GM12892 (cell line): ENCODE data around the gene SEMG1.

ENCODE experiments used
- DNase-seq: peaks from one replicate; pipeline ENCODE4 v3.0.0; 2011; ENCODE audit not compliant: insufficient read length
- FAIRE-seq: peaks from 2 replicates; lab custom pipeline; 2011; peaks lifted over from hg19 to GRCh38; lab: Jason Lieb, UNC
- POLR2A ChIP-seq: IDR thresholded peaks from 2 replicates; pipeline ENCODE4 v1.6.1; 2011; ENCODE audit warnings: low read depth, low read length, control low read depth
- POLR2AphosphoS5 ChIP-seq: IDR thresholded peaks from 2 replicates; pipeline ENCODE4 v1.6.1; 2011; ENCODE audit warnings: low read depth, low read length, control low read depth
- TAF1 ChIP-seq: IDR thresholded peaks from 2 replicates; pipeline ENCODE4 v1.6.1; 2011; ENCODE audit warnings: low read depth, mild to moderate bottlenecking, control low read depth, low read length, borderline replicate concordance

The SEMG1 gene

GRCh38 chr20:45187693-45188092 lies 19.1 kb upstream of the SEMG1 start:
- no peak for DNase-seq
- TF ChIP-seq POLR2A (no peak), POLR2AphosphoS5 (no peak), TAF1 (no peak)
- FAIRE-seq, result no peak

GRCh38 chr20:45189067-45189609 lies 17.7 kb upstream of the SEMG1 start:
- TF ChIP-seq TAF1 (no peak), POLR2A (no peak), POLR2AphosphoS5 (no peak)
- no peak for FAIRE-seq
- DNase-seq, result no peak

GRCh38 chr20:45189861-45190260 lies 17.0 kb upstream of the SEMG1 start:
- DNase-seq, result no peak
- FAIRE-seq, result no peak
- no peak for TF ChIP-seq POLR2A
- no peak for TF ChIP-seq POLR2AphosphoS5
- TF ChIP-seq TAF1, result no peak

- DNase-seq (no peak), FAIRE-seq (no peak)
- no peak for TF ChIP-seq POLR2A
- no peak for TF ChIP-seq POLR2AphosphoS5
- no peak for TF ChIP-seq TAF1
Measured at GRCh38 chr20:45191926-45192325, 14.9 kb upstream of the SEMG1 start.

GRCh38 chr20:45193331-45193730 lies 13.5 kb upstream of the SEMG1 start:
- no peak for FAIRE-seq
- TF ChIP-seq POLR2AphosphoS5 (no peak), TAF1 (no peak), POLR2A (no peak)
- DNase-seq, result no peak

GRCh38 chr20:45209924-45210323 lies 3.1 kb downstream of the SEMG1 start:
- FAIRE-seq (no peak), DNase-seq (no peak)
- TF ChIP-seq POLR2AphosphoS5 (no peak), TAF1 (no peak), POLR2A (no peak)

- DNase-seq (no peak), FAIRE-seq (no peak)
- TF ChIP-seq POLR2A (no peak), POLR2AphosphoS5 (no peak), TAF1 (no peak)
Measured at GRCh38 chr20:45211569-45212474, 5.0 kb downstream of the SEMG1 start.

GRCh38 chr20:45212836-45213235 lies 6.0 kb downstream of the SEMG1 start:
- DNase-seq (no peak), FAIRE-seq (no peak)
- no peak for TF ChIP-seq POLR2AphosphoS5
- no peak for TF ChIP-seq POLR2A
- no peak for TF ChIP-seq TAF1

GRCh38 chr20:45218124-45218523 lies 11.3 kb downstream of the SEMG1 start:
- no peak for DNase-seq
- TF ChIP-seq TAF1, result no peak
- no peak for TF ChIP-seq POLR2A
- TF ChIP-seq POLR2AphosphoS5, result no peak
- no peak for FAIRE-seq

GRCh38 chr20:45218636-45219035 lies 11.8 kb downstream of the SEMG1 start:
- TF ChIP-seq POLR2AphosphoS5 (no peak), POLR2A (no peak), TAF1 (no peak)
- DNase-seq (no peak), FAIRE-seq (no peak)

- FAIRE-seq, result no peak
- no peak for DNase-seq
- TF ChIP-seq POLR2A, result no peak
- no peak for TF ChIP-seq POLR2AphosphoS5
- no peak for TF ChIP-seq TAF1
Measured at GRCh38 chr20:45221076-45221475, 14.2 kb downstream of the SEMG1 start, which contains the start of gene SEMG2. SEMG2 (plus strand) TSS chr20:45221373; CDS start chr20:45221390, 17 bp downstream.

GRCh38 chr20:45223136-45223535 lies 16.3 kb downstream of the SEMG1 start:
- no peak for FAIRE-seq
- no peak for DNase-seq
- no peak for TF ChIP-seq POLR2AphosphoS5
- no peak for TF ChIP-seq POLR2A
- TF ChIP-seq TAF1, result no peak

- TF ChIP-seq POLR2AphosphoS5, result no peak
- FAIRE-seq (no peak), DNase-seq (no peak)
Measured at GRCh38 chr20:45226287-45226686, 19.5 kb downstream of the SEMG1 start.
